WI38 (cell line): ENCODE data around the gene BCORL1.

ENCODE experiments used
- H3K4me3 ChIP-seq: 2 replicates; pipeline ENCODE4 v1.5.1; 2011; ENCODE audit warnings: low read depth, mild to moderate bottlenecking, control low read depth, low read length
- TF ChIP-seq, protein P1 (sequence below): IDR thresholded peaks from 2 replicates; pipeline ENCODE4 v1.5.1; 2012; ENCODE audit warnings: low read depth, mild to moderate bottlenecking, control low read depth, low read length

BCORL1 gene

DNA sequence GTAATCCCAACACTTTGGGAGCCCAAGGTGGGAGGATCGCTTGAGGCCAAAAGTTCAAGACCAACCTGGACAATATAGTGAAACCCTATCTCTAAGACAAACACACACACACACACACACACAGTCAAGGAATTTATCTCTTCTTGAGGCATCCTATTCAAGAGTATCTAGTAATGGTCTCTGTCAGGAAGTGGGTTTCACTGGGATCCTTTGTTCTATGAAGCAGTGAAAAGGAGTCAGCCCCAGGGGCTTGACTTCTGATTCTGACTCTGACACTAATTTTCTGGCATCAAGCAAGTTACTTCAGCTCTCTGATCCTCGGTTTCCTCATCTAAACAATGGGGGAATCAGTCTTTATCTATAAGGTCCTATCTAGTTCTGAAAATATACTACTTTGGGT lies 41.7 kb upstream of the BCORL1 start:
- H3K4me3 ChIP-seq = no peak overlapping the region
- TF ChIP-seq, protein P1, sequence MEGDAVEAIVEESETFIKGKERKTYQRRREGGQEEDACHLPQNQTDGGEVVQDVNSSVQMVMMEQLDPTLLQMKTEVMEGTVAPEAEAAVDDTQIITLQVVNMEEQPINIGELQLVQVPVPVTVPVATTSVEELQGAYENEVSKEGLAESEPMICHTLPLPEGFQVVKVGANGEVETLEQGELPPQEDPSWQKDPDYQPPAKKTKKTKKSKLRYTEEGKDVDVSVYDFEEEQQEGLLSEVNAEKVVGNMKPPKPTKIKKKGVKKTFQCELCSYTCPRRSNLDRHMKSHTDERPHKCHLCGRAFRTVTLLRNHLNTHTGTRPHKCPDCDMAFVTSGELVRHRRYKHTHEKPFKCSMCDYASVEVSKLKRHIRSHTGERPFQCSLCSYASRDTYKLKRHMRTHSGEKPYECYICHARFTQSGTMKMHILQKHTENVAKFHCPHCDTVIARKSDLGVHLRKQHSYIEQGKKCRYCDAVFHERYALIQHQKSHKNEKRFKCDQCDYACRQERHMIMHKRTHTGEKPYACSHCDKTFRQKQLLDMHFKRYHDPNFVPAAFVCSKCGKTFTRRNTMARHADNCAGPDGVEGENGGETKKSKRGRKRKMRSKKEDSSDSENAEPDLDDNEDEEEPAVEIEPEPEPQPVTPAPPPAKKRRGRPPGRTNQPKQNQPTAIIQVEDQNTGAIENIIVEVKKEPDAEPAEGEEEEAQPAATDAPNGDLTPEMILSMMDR = no peak

GRCh38 chrX:129945131-129945530 lies 37.3 kb upstream of the BCORL1 start:
- TF ChIP-seq, protein P1 = no peak

DNA sequence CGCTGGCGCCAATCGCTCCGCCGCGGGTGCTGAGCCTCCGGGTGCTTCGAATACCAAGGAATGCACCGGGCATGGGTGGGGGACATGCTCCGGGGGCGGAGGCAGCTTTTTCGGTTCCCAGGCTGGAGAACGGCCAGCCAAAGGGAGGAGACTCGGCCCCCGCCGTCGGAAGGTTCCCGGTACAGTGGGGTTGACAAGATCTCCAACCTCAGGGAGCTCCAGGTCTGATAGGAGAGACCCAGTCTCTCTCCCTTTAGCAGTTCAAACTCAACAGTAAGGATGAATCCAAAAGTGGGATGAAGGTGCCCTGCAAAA lies 29.1 kb upstream of the BCORL1 start:
- TF ChIP-seq, protein P1 = no peak
- H3K4me3 ChIP-seq = no peak overlapping the region

More at GRCh38 chrX:129945131-129945530, 37.3 kb upstream of the BCORL1 start:
- no peak overlapping the region for H3K4me3 ChIP-seq

GRCh38 chrX:129953881-129954280 lies 28.6 kb upstream of the BCORL1 start:
- no peak overlapping the region for H3K4me3 ChIP-seq
- TF ChIP-seq, protein P1 = no peak

- TF ChIP-seq, protein P1 = no peak
- no peak overlapping the region for H3K4me3 ChIP-seq
These were observed 27.6 kb upstream of the BCORL1 start for GRCh38 chrX:129954804-129955203.

DNA sequence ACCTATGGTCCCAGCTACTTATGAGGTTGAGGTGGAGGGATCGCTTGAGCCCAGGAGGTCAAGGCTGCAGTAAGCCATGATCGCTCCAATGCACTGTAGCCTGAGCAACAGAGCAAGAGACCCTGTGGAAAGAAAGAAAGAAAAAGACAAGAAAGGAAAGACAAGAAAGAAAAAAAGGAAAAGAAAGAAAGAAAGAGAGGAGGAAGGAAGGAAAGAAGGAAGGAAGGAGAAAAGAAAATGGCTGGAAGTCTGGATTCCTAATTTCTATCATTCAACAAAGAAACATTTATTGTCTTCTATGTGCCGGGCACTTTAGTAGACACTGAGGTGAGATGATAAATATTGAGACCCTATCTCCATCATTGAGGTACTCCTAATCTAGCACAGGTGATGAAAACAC lies 26.8 kb upstream of the BCORL1 start:
- H3K4me3 ChIP-seq = no peak overlapping the region
- TF ChIP-seq, protein P1 = no peak

GRCh38 chrX:129956145-129956544 lies 26.3 kb upstream of the BCORL1 start:
- TF ChIP-seq, protein P1 = no peak
- H3K4me3 ChIP-seq = no peak overlapping the region
